Panc1 (cell line): ENCODE results near the gene SH3BP5L.

Experiments used
- POLR2AphosphoS5 ChIP-seq: IDR thresholded peaks from 2 replicates; pipeline ENCODE4 v1.6.1; 2012; ENCODE audit warnings: mild to moderate bottlenecking, low read depth, low read length, moderate library complexity
- SIN3A ChIP-seq: IDR thresholded peaks from 2 replicates; pipeline ENCODE4 v1.6.1; 2012; ENCODE audit warnings: low read depth, mild to moderate bottlenecking, low read length, moderate library complexity, borderline replicate concordance; ENCODE audit not compliant: insufficient read depth

GRCh38 chr1:248787430-248787829 is 38.3 kb downstream of the SH3BP5L start:
- TF ChIP-seq SIN3A: no peak
- TF ChIP-seq POLR2AphosphoS5: no peak
